Mesenchymal stem cell (in vitro differentiated cells and primary cell): ENCODE data around the gene FANK1.
"Not testable (repeated sequence)": the region's sequence is repeated elsewhere in the genome, so short reads cannot be mapped to it uniquely, and the experiment has no call there.

Source experiments
- DNase-seq: peaks from one replicate; pipeline ENCODE4 v3.0.0-alpha.2; 2013
- H2AFZ ChIP-seq: one replicate; pipeline ENCODE4 v1.6.1; 2013; ENCODE audit warnings: low read depth, mild to moderate bottlenecking, control low read depth, inconsistent platforms, low read length, moderate library complexity
- H2AK5ac ChIP-seq: 2 replicates; pipeline ENCODE4 v1.6.1; 2013; ENCODE audit warnings: low read length, moderate library complexity, mild to moderate bottlenecking, inconsistent platforms; ENCODE audit not compliant: severe bottlenecking
- H2BK120ac ChIP-seq: one replicate; pipeline ENCODE4 v1.6.1; 2013; ENCODE audit warnings: low read depth, mild to moderate bottlenecking, inconsistent platforms, low read length, moderate library complexity
- H2BK12ac ChIP-seq, 2 experiments: one replicate each; pipeline ENCODE4 v1.6.1; 2013; ENCODE audit warnings: inconsistent platforms in 2 of 2, low read length in 2 of 2, mild to moderate bottlenecking in 2 of 2, moderate library complexity in 2 of 2, control low read depth in 1 of 2
- H2BK15ac ChIP-seq: one replicate; pipeline ENCODE4 v1.6.1; 2013; ENCODE audit warnings: mild to moderate bottlenecking, low read depth, inconsistent platforms; ENCODE audit not compliant: poor library complexity, severe bottlenecking
- H2BK5ac ChIP-seq: 2 replicates; pipeline ENCODE4 v1.6.1; 2013; ENCODE audit warnings: low read depth, mild to moderate bottlenecking, low read length, control low read depth, inconsistent platforms; ENCODE audit not compliant: poor library complexity, severe bottlenecking
- H3K14ac ChIP-seq, 2 experiments: one replicate each; pipeline ENCODE4 v1.6.1; 2013; ENCODE audit warnings: inconsistent platforms in 2 of 2, low read length in 2 of 2, control low read depth in 1 of 2, mild to moderate bottlenecking in 1 of 2, moderate library complexity in 1 of 2
- H3K18ac ChIP-seq, 2 experiments: one replicate each; pipeline ENCODE4 v1.6.1; 2013; ENCODE audit warnings: inconsistent platforms in 2 of 2, low read length in 2 of 2, control low read depth in 1 of 2, low read depth in 1 of 2, mild to moderate bottlenecking in 1 of 2
- H3K23ac ChIP-seq, 2 experiments: one replicate each; pipeline ENCODE4 v1.6.1; 2013; ENCODE audit warnings: inconsistent platforms in 2 of 2, low read length in 2 of 2, mild to moderate bottlenecking in 2 of 2, moderate library complexity in 2 of 2, control low read depth in 1 of 2
- H3K27ac ChIP-seq: 2 replicates; pipeline ENCODE4 v1.5.1; 2013; ENCODE audit warnings: mild to moderate bottlenecking, moderate library complexity, low read length, control low read depth, inconsistent platforms; ENCODE audit not compliant: poor library complexity, severe bottlenecking
- H3K27me3 ChIP-seq, 2 experiments: 2 replicates each; pipeline versions ENCODE4 v1.6.1 to v1.7.0; 2013; ENCODE audit warnings: low read length in 2 of 2, mild to moderate bottlenecking in 2 of 2, moderate library complexity in 2 of 2, control low read depth in 1 of 2, inconsistent platforms in 1 of 2; ENCODE audit not compliant: control insufficient read depth in 1 of 2, insufficient read depth in 1 of 2
- H3K36me3 ChIP-seq, 2 experiments: 2 replicates each; pipeline versions ENCODE4 v1.6.1 to v1.7.0; 2013; ENCODE audit warnings: low read length in 2 of 2, control low read depth in 1 of 2, inconsistent platforms in 1 of 2, low read depth in 1 of 2, mild to moderate bottlenecking in 1 of 2; ENCODE audit not compliant: insufficient read depth in 2 of 2, control insufficient read depth in 1 of 2
- H3K4ac ChIP-seq, 2 experiments: one replicate each; pipeline ENCODE4 v1.6.1; 2013; ENCODE audit warnings: inconsistent platforms in 2 of 2, low read length in 2 of 2, mild to moderate bottlenecking in 2 of 2, moderate library complexity in 2 of 2, control low read depth in 1 of 2, low read depth in 1 of 2
- H3K4me1 ChIP-seq: 2 replicates; pipeline ENCODE4 v1.6.1; 2013; ENCODE audit warnings: low read depth, low read length, control low read depth; ENCODE audit not compliant: control insufficient read depth, insufficient read depth
- H3K4me2 ChIP-seq: 2 replicates; pipeline ENCODE4 v1.6.1; 2013; ENCODE audit warnings: low read length, mild to moderate bottlenecking, inconsistent platforms; ENCODE audit not compliant: poor library complexity, severe bottlenecking
- H3K4me3 ChIP-seq, 2 experiments: 2 replicates each; pipeline versions ENCODE4 v1.5.1 to v1.7.0; 2013; ENCODE audit warnings: low read length in 2 of 2, mild to moderate bottlenecking in 2 of 2, control low read depth in 1 of 2, low read depth in 1 of 2; ENCODE audit not compliant: insufficient read depth in 1 of 2
- H3K79me1 ChIP-seq: replicated peaks from 2 replicates; pipeline ENCODE4 v1.6.1; 2013; ENCODE audit warnings: mild to moderate bottlenecking, control low read depth, low read length, inconsistent platforms; ENCODE audit not compliant: poor library complexity, severe bottlenecking
- H3K9ac ChIP-seq: 2 replicates; pipeline ENCODE4 v1.7.0; 2013; ENCODE audit warnings: mild to moderate bottlenecking, low read length, moderate library complexity
- H3K9me3 ChIP-seq: 2 replicates; pipeline ENCODE4 v1.7.0; 2013; ENCODE audit warnings: mild to moderate bottlenecking, low read length; ENCODE audit not compliant: control insufficient read depth
- H4K8ac ChIP-seq: one replicate; pipeline ENCODE4 v1.6.1; 2013; ENCODE audit warnings: inconsistent platforms, mild to moderate bottlenecking, low read length, moderate library complexity
- H4K91ac ChIP-seq: one replicate; pipeline ENCODE4 v1.6.1; 2013; ENCODE audit warnings: mild to moderate bottlenecking, low read length, inconsistent platforms
- WGBS: methylation state at CpG from one replicate; pipeline ENCODE4 v1.1.7; 2013; ENCODE audit warnings: mixed read lengths; 5-methylcytosine and 5-hydroxymethylcytosine counted together

The FANK1 gene

DNA sequence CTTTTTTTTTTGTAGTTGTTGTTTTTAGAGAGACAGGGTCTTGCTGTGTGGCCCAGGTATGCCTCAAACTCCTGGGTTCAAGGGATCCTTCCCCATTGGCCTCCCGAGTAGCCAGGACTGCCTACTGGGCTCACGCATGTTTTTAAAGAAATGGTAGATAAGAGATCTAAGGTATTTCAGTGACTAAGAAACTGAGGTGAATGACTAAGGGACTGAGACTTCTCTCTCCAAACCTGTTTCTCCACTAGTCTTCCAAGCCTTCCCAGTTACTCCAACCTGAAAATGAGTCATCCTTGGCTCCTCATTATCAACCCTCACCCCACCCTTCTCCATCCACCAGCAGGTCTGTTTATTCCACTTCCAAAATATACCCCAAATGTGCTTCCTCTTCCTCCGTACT lies 4.6 kb downstream of the FANK1 start:
- H4K91ac ChIP-seq, H3K4me2 ChIP-seq, H2AFZ ChIP-seq, H3K9ac ChIP-seq, H3K79me1 ChIP-seq, H2BK12ac ChIP-seq, H3K36me3 ChIP-seq, H3K4me1 ChIP-seq, H3K27me3 ChIP-seq, H2AK5ac ChIP-seq, H3K4ac ChIP-seq, DNase-seq, H3K18ac ChIP-seq, H3K4me3 ChIP-seq, H3K14ac ChIP-seq, H3K23ac ChIP-seq, H2BK5ac ChIP-seq, H2BK15ac ChIP-seq, H3K9me3 ChIP-seq, H3K27ac ChIP-seq, H4K8ac ChIP-seq, H2BK120ac ChIP-seq: not testable (repeated sequence)
- WGBS = 84% methylated on average over 1 of the region's 3 CpGs

DNA sequence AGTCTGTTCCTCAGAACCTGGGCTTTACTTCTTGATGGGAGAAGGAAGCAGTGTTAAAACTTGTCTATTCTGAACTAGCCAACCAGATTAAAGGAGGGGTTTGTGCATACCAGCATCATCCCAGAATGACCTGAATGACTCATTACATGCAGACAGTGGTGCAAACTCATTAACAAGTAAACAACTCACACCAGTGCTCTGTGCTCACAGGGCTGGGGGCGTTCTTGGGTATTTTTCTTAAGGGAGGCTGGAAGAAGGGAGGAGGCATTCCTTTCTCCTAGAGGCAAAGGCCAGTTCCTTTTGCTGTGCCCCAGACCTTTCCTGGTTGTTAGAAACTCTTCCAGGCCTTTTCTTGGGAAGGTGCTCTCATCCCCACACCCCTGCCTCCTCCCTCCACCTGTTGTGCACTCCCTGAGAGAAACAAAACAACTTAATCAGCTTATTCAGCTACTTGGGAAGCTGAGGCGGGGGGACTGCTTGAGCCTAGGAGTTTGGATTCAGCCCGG lies 6.8 kb downstream of the FANK1 start:
- H3K36me3 ChIP-seq, H2BK15ac ChIP-seq, H3K4me2 ChIP-seq, H2BK5ac ChIP-seq, H3K4ac ChIP-seq, H4K91ac ChIP-seq, H3K18ac ChIP-seq, H2AK5ac ChIP-seq, H3K9ac ChIP-seq, H3K9me3 ChIP-seq, H3K27ac ChIP-seq, H3K23ac ChIP-seq, H3K27me3 ChIP-seq, H2BK12ac ChIP-seq, H3K14ac ChIP-seq, H2BK120ac ChIP-seq, H3K4me3 ChIP-seq, H4K8ac ChIP-seq, H2AFZ ChIP-seq, H3K79me1 ChIP-seq, H3K4me1 ChIP-seq: not testable (repeated sequence)
- 80% methylated on average over 1 of the region's 3 CpGs for WGBS
- DNase-seq = peak; percentile 48

DNA sequence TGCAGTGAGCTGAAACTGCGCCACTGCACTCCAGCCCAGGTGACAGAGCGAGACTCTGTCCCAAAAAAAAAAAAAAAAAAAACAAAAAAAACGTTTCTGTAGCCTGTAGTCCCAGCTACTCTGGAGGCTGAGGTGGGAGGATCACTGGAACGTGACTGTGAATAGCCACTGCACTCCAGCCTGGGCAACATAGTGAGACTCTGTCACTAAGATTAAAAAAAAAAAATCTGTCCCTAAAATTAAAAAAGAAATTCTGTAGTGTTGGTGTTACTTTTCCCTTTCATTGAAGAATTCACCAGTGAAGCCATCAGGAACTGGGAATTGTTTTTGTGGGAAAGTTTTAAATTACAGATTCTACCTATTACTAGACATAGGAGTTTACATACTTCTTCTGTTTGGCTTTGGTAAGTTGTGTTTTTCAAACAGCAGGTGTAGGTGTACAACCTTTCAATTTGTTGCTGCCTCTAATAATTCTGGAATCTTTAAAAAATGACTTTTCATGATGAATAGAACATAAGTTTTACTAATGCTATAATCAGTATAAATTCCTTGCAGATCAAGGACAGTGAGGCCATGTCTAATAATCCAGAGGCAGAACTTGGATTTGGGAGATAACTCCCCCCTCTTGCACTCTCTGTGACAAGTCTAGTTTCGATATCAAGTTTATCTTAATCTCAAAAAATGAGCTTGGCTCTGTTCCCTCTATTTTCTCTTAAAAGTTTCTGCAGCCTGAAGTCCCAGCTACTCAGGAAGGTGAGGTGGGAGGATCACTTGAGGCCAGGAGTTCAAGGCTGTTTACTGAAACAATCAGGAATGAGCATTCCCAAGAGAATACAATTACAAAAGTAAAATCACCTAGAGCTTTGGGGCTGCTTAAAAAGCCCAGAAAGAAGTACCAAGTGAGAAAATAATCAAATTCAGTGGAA lies 9.0 kb downstream of the FANK1 start:
- H3K4me3 ChIP-seq, H3K79me1 ChIP-seq, H2BK120ac ChIP-seq, H3K14ac ChIP-seq, DNase-seq, H2AK5ac ChIP-seq, H4K8ac ChIP-seq, H3K4me2 ChIP-seq, H3K9ac ChIP-seq, H2AFZ ChIP-seq, H3K27ac ChIP-seq, H3K36me3 ChIP-seq, H4K91ac ChIP-seq, H3K27me3 ChIP-seq, H3K18ac ChIP-seq, H3K9me3 ChIP-seq, H3K4ac ChIP-seq, H3K23ac ChIP-seq, H3K4me1 ChIP-seq, H2BK12ac ChIP-seq, H2BK15ac ChIP-seq, H2BK5ac ChIP-seq: not testable (repeated sequence)
- WGBS = 81% methylated on average over 4 of the region's 5 CpGs

DNA sequence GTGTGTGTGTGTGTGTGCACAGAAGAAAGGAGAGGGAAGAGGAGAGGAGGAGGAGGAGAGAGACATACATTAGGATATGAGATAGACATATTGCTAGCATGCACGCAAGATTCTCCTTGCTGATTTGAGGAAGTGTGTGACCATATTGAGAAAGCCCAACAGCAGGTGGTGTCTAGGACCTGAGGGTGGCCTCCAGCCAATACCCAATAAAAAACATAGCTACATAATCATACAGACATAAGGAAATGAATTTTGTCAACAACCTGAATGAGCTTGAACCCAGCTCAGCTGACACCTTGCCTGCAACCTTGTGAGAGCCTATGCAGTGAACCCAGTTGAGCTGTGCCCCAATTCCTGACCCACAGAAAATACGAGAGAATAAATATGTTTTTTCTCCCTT lies 11.2 kb downstream of the FANK1 start:
- H3K18ac ChIP-seq, H3K4me2 ChIP-seq, H3K4me3 ChIP-seq, H3K23ac ChIP-seq, H3K27ac ChIP-seq, H3K14ac ChIP-seq, H3K9ac ChIP-seq, H3K4ac ChIP-seq, H3K36me3 ChIP-seq, H4K91ac ChIP-seq, H2BK12ac ChIP-seq, H4K8ac ChIP-seq, H3K4me1 ChIP-seq, H2BK120ac ChIP-seq, H3K27me3 ChIP-seq, H3K79me1 ChIP-seq, H2BK15ac ChIP-seq, H2AFZ ChIP-seq, H3K9me3 ChIP-seq, DNase-seq, H2BK5ac ChIP-seq, H2AK5ac ChIP-seq: not testable (repeated sequence)
- 100% methylated on average over 2 of the region's 2 CpGs for WGBS
